A673 (cell line): ENCODE data around the gene ASB1.
"Not testable (repeated sequence)": the region's sequence is repeated elsewhere in the genome, so short reads cannot be mapped to it uniquely, and the experiment has no call there.

ENCODE experiments used
- CTCF ChIP-seq: fragments of 300-800, 200-600 bp; sonication (generic); conservative IDR thresholded peaks from 2 replicates; pipeline ENCODE4 v1.5.1; 2017; ENCODE audit warnings: low read depth, mild to moderate bottlenecking, antibody characterized with exemption, low read length, moderate library complexity, mixed read lengths
- EZH2 ChIP-seq: fragments of 200-600 bp; sonication (generic); IDR thresholded peaks from 2 replicates; pipeline ENCODE4 v1.6.1; 2017; ENCODE audit warnings: borderline replicate concordance, low read depth, mild to moderate bottlenecking, mixed read lengths, antibody characterized with exemption, low read length; ENCODE audit not compliant: poor library complexity, severe bottlenecking

- TF ChIP-seq CTCF, EZH2: not testable (repeated sequence)
Measured at GRCh38 chr2:238442257-238442656, 15.5 kb downstream of the ASB1 start.
